ENCODE data around the gene TNFRSF8.

DNA sequence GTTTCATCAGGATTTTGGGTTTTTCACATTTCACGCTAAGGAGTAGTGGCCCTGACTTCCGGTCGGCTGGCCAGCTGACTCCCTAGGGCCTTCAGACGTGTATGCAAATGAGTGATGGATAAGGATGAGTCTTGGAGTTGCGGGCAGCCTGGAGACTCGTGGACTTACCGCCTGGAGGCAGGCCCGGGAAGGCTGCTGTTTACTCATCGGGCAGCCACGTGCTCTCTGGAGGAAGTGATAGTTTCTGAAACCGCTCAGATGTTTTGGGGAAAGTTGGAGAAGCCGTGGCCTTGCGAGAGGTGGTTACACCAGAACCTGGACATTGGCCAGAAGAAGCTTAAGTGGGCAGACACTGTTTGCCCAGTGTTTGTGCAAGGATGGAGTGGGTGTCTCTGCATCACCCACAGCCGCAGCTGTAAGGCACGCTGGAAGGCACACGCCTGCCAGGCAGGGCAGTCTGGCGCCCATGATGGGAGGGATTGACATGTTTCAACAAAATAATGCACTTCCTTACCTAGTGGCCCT is 80.6 kb downstream of the TNFRSF8 start:
- TF ChIP-seq, protein P1, sequence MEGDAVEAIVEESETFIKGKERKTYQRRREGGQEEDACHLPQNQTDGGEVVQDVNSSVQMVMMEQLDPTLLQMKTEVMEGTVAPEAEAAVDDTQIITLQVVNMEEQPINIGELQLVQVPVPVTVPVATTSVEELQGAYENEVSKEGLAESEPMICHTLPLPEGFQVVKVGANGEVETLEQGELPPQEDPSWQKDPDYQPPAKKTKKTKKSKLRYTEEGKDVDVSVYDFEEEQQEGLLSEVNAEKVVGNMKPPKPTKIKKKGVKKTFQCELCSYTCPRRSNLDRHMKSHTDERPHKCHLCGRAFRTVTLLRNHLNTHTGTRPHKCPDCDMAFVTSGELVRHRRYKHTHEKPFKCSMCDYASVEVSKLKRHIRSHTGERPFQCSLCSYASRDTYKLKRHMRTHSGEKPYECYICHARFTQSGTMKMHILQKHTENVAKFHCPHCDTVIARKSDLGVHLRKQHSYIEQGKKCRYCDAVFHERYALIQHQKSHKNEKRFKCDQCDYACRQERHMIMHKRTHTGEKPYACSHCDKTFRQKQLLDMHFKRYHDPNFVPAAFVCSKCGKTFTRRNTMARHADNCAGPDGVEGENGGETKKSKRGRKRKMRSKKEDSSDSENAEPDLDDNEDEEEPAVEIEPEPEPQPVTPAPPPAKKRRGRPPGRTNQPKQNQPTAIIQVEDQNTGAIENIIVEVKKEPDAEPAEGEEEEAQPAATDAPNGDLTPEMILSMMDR (conservative IDR thresholded peaks at IDR 0.05 in 1 of 2, IDR thresholded peaks at IDR 0.05 in 1 of 2; ENCODE audit: extremely low read depth in 1 of 2, insufficient read depth in 1 of 2, low read depth in 1 of 2, low read length in 2 of 2): no peak
- TF ChIP-seq EZH2 (IDR thresholded peaks at IDR 0.05; ENCODE audit: borderline replicate concordance, low read length): no peak

All from mammary epithelial cell (primary cell).